Peyer's patch (tissue), 4 donors: Measurements from ENCODE around the gene SLC26A9.

Experiments used
- POLR2A ChIP-seq, 2 donors: fragments of 450-650 bp; IDR thresholded peaks; one replicate each; pipeline ENCODE4 v1.5.1; 2017; ENCODE audit warnings: antibody characterized with exemption in 2 of 2, mild to moderate bottlenecking in 2 of 2, moderate library complexity in 2 of 2
- TF ChIP-seq, protein P1 (sequence below), 6 experiments: fragments of 450-650 bp in 4 of 6; fragments of 200-600 bp in 2 of 6; sonication (generic) in 1 of 6; IDR thresholded peaks; one replicate each; pipeline ENCODE4 v1.5.1; 2017 to 2019; ENCODE audit warnings: antibody characterized with exemption in 6 of 6, mild to moderate bottlenecking in 3 of 6, moderate library complexity in 1 of 6

DNA sequence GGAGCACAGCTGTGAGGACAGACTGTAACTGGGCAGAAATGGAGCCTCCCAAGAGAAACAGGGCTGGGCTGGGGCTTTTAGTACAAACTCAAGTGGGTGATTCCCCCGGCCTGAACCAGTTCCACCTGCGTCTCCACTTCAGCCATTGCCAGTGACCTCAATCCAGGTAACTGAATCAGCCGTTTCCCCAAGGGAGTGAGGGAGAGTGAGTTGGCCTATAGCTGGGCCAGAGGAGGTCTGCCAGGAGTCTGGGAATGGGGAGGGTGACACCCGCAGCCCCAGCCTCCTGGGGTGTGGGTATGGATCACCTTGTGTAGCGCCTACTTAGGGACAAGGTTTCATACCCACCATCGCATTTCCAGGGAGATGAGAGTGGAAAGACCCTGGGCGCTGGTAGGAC is 8.5 kb downstream of the SLC26A9 start:
- TF ChIP-seq, protein P1, sequence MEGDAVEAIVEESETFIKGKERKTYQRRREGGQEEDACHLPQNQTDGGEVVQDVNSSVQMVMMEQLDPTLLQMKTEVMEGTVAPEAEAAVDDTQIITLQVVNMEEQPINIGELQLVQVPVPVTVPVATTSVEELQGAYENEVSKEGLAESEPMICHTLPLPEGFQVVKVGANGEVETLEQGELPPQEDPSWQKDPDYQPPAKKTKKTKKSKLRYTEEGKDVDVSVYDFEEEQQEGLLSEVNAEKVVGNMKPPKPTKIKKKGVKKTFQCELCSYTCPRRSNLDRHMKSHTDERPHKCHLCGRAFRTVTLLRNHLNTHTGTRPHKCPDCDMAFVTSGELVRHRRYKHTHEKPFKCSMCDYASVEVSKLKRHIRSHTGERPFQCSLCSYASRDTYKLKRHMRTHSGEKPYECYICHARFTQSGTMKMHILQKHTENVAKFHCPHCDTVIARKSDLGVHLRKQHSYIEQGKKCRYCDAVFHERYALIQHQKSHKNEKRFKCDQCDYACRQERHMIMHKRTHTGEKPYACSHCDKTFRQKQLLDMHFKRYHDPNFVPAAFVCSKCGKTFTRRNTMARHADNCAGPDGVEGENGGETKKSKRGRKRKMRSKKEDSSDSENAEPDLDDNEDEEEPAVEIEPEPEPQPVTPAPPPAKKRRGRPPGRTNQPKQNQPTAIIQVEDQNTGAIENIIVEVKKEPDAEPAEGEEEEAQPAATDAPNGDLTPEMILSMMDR (IDR thresholded peaks at IDR 0.05): no peak
- TF ChIP-seq POLR2A (IDR thresholded peaks at IDR 0.05): no peak
